Osteoblast (primary cell): ENCODE results near the gene SLC25A26. TPM values are rescaled to one million over a fixed set of nuclear protein-coding genes. Genes with fewer than 3 reads are reported as not detected.
"Not testable (repeated sequence)": the region's sequence is repeated elsewhere in the genome, so short reads cannot be mapped to it uniquely, and the experiment has no call there.

ENCODE experiments used
- DNase-seq: peaks from one replicate; pipeline ENCODE4 v3.0.0; 2011; ENCODE audit warnings: low spot score, mixed read lengths; ENCODE audit not compliant: insufficient read length; ENCODE audit errors: missing footprints
- H2AFZ ChIP-seq: 2 replicates; pipeline ENCODE4 v1.6.0; 2011; ENCODE audit warnings: mild to moderate bottlenecking, low read length
- H3K27ac ChIP-seq: 2 replicates; pipeline ENCODE4 v1.5.1; 2011; ENCODE audit warnings: mild to moderate bottlenecking, low read depth, low read length, moderate library complexity
- H3K27me3 ChIP-seq: 2 replicates; pipeline ENCODE4 v1.6.0; 2012; ENCODE audit warnings: mild to moderate bottlenecking, control low read depth, inconsistent platforms, low read length, moderate library complexity; ENCODE audit not compliant: insufficient read depth
- H3K36me3 ChIP-seq: 2 replicates; pipeline ENCODE4 v1.5.1; 2011; ENCODE audit warnings: mild to moderate bottlenecking, low read length, control low read depth, moderate library complexity; ENCODE audit not compliant: insufficient read depth
- H3K4me1 ChIP-seq: 2 replicates; pipeline ENCODE4 v1.5.1; 2011; ENCODE audit warnings: mild to moderate bottlenecking, low read length, control low read depth, moderate library complexity; ENCODE audit not compliant: insufficient read depth
- H3K4me2 ChIP-seq: 2 replicates; pipeline ENCODE4 v1.6.0; 2011; ENCODE audit warnings: mild to moderate bottlenecking, low read length; ENCODE audit not compliant: insufficient read depth
- H3K4me3 ChIP-seq: fragments of 200-600 bp; sonication (generic); 3 replicates; pipeline ENCODE4 v1.5.1; 2012; ENCODE audit warnings: mild to moderate bottlenecking, low read length, inconsistent platforms; ENCODE audit not compliant: insufficient read depth
- H3K79me2 ChIP-seq: 2 replicates; pipeline ENCODE4 v1.6.0; 2012; ENCODE audit warnings: mild to moderate bottlenecking, low read length, control low read depth, inconsistent platforms; ENCODE audit not compliant: insufficient read depth
- H3K9me3 ChIP-seq: 2 replicates; pipeline ENCODE4 v1.5.1; 2011; ENCODE audit warnings: low read depth, low read length, control low read depth
- H4K20me1 ChIP-seq: 2 replicates; pipeline ENCODE4 v1.6.0; 2012; ENCODE audit warnings: mild to moderate bottlenecking, low read length, control low read depth; ENCODE audit not compliant: insufficient read depth
- CTCF ChIP-seq: IDR thresholded peaks from 2 replicates; pipeline ENCODE4 v1.5.1; 2011; ENCODE audit warnings: mild to moderate bottlenecking, low read depth, low read length, moderate library complexity; ENCODE audit errors: extremely low read depth
- total RNA-seq: library from RNA; depleted of rRNA; stranded (reverse); fragments of >200 nt; gene quantifications from 2 replicates; pipeline ENCODE4 v1.2.3, GENCODE V29; 2012

Gene SLC25A26
- total RNA-seq, 1 donor = 26.1 TPM

- Histone ChIP-seq H3K9me3 (no peaks in the 10 kb centered on the region), H3K4me1 (peaks cover 10% of the 10 kb centered on the region), H3K4me2 (no peak overlapping the region), H3K4me3 (no peak overlapping the region), H3K79me2 (no peaks in the 10 kb centered on the region), H3K27me3 (no peaks in the 10 kb centered on the region), H3K27ac (peak overlapping the region; percentile 19), H2AFZ (no peak overlapping the region), H4K20me1 (no peaks in the 10 kb centered on the region), H3K36me3 (no peaks in the 10 kb centered on the region)
- TF ChIP-seq CTCF = no peak
- DNase-seq = peak; percentile 18
Measured at GRCh38 chr3:66297260-66297873, 76.6 kb downstream of the SLC25A26 start.

GRCh38 chr3:66297900-66298299, 77.1 kb downstream of the SLC25A26 start:
- H3K4me3 ChIP-seq = no peak overlapping the region
- H3K9me3 ChIP-seq = no peaks in the 10 kb centered on the region
- no peaks in the 10 kb centered on the region for H3K79me2 ChIP-seq
- no peaks in the 10 kb centered on the region for H3K36me3 ChIP-seq
- TF ChIP-seq CTCF = no peak
- no peaks in the 10 kb centered on the region for H4K20me1 ChIP-seq
- H3K4me1 ChIP-seq = peaks cover 10% of the 10 kb centered on the region
- no peaks in the 10 kb centered on the region for H3K27me3 ChIP-seq
- no peak overlapping the region for H3K4me2 ChIP-seq
- DNase-seq = peak; percentile 5
- no peak overlapping the region for H2AFZ ChIP-seq
- peak overlapping the region; percentile 19 for H3K27ac ChIP-seq

- DNase-seq = no peak
- Histone ChIP-seq H4K20me1 (no peaks in the 10 kb centered on the region), H3K9me3 (no peaks in the 10 kb centered on the region), H3K27me3 (no peaks in the 10 kb centered on the region), H3K27ac (no peak overlapping the region), H2AFZ (no peak overlapping the region), H3K4me2 (no peak overlapping the region), H3K4me1 (peaks cover 10% of the 10 kb centered on the region), H3K4me3 (no peak overlapping the region), H3K36me3 (no peaks in the 10 kb centered on the region), H3K79me2 (no peaks in the 10 kb centered on the region)
- no peak for TF ChIP-seq CTCF
Measured at GRCh38 chr3:66298591-66298990, 77.8 kb downstream of the SLC25A26 start.

GRCh38 chr3:66299085-66299484, 78.3 kb downstream of the SLC25A26 start:
- H2AFZ ChIP-seq, H3K27ac ChIP-seq, H3K4me2 ChIP-seq: not testable (repeated sequence)

More at GRCh38 chr3:66299085-66299484, 78.3 kb downstream of the SLC25A26 start:
- H3K4me1 ChIP-seq, H3K36me3 ChIP-seq, DNase-seq, H3K79me2 ChIP-seq, H3K9me3 ChIP-seq, H3K4me3 ChIP-seq, H3K27me3 ChIP-seq, H4K20me1 ChIP-seq: not testable (repeated sequence)
